Measurements from ENCODE around the gene PTPRN.

GRCh38 chr2:219292616-219293015 lies 16.6 kb downstream of the PTPRN start:
- TF ChIP-seq CTCF (IDR thresholded peaks at IDR 0.05) = no peak
- TF ChIP-seq EZH2phosphoT487 (IDR thresholded peaks at IDR 0.05) = no peak
- no peak for TF ChIP-seq EZH2 (IDR thresholded peaks at IDR 0.05)

Data from neural progenitor cell (in vitro differentiated cells).